H1 (cell line): Measurements from ENCODE around the gene NELL2. TPM values are rescaled to one million over a fixed set of nuclear protein-coding genes. Genes with fewer than 3 reads are reported as not detected.

Source experiments
- CTCF ChIA-PET: fragments of 300-600 bp; sonication (Branson Sonifier 250); formaldehyde crosslinking; loops from one replicate; lab custom pipeline; 2021; ENCODE audit not compliant: partially characterized antibody; lab: Charles Lee
- POLR2A ChIA-PET: fragments of 300-600 bp; sonication (Branson Sonifier 250); formaldehyde crosslinking; loops from one replicate; lab custom pipeline; 2021; ENCODE audit warnings: inconsistent platforms; ENCODE audit not compliant: partially characterized antibody; lab: Charles Lee
- DNase-seq, 2 experiments: peaks; one replicate each; pipeline versions ENCODE4 v3.0.0 to v3.0.0-alpha.2; 2010 to 2022; ENCODE audit warnings: low spot score in 2 of 2, low read depth in 1 of 2, mixed read lengths in 1 of 2
- FAIRE-seq: peaks from 2 replicates; lab custom pipeline; 2011; peaks lifted over from hg19 to GRCh38; lab: Jason Lieb, UNC
- H2AFZ ChIP-seq: 2 replicates; pipeline ENCODE4 v1.8.1; 2012; ENCODE audit warnings: low read length, inconsistent platforms
- H2AK5ac ChIP-seq: 2 replicates; pipeline ENCODE4 v1.6.1; 2013; ENCODE audit warnings: low read depth, low read length
- H2BK120ac ChIP-seq: replicated peaks from 2 replicates; pipeline ENCODE3; 2013; ENCODE audit warnings: low read depth, low read length, inconsistent platforms
- H2BK12ac ChIP-seq: 2 replicates; pipeline ENCODE4 v1.6.1; 2013; ENCODE audit warnings: low read depth, low read length
- H2BK15ac ChIP-seq: 2 replicates; pipeline ENCODE4 v1.6.1; 2013; ENCODE audit warnings: low read length
- H2BK20ac ChIP-seq: 2 replicates; pipeline ENCODE4 v1.6.1; 2013; ENCODE audit warnings: low read length
- H2BK5ac ChIP-seq: 2 replicates; pipeline ENCODE4 v1.6.1; 2013; ENCODE audit warnings: low read depth, low read length
- H3K14ac ChIP-seq: 2 replicates; pipeline ENCODE4 v1.6.1; 2013; ENCODE audit warnings: inconsistent platforms; ENCODE audit not compliant: insufficient read length
- H3K18ac ChIP-seq: 2 replicates; pipeline ENCODE4 v1.6.1; 2013; ENCODE audit warnings: low read length; ENCODE audit errors: extremely low read depth
- H3K23ac ChIP-seq: 2 replicates; pipeline ENCODE4 v1.6.1; 2013; ENCODE audit warnings: inconsistent platforms; ENCODE audit not compliant: insufficient read length
- H3K23me2 ChIP-seq: 2 replicates; pipeline ENCODE4 v1.6.1; 2013; ENCODE audit warnings: low read depth, low read length
- H3K27ac ChIP-seq: 2 replicates; pipeline ENCODE4 v1.6.1; 2011; ENCODE audit warnings: low read depth, low read length, inconsistent platforms
- H3K27me3 ChIP-seq, 4 experiments: replicated peaks in 1 of 4; 1 replicate in 1 of 4; 2 replicates in 3 of 4; pipeline versions ENCODE4 v1.6.1 to v1.8.1; 2011 to 2013; ENCODE audit warnings: low read length in 3 of 4, mild to moderate bottlenecking in 3 of 4, inconsistent platforms in 2 of 4, mixed read lengths in 2 of 4, moderate library complexity in 1 of 4; ENCODE audit not compliant: control insufficient read depth in 3 of 4, insufficient read depth in 3 of 4; ENCODE audit errors: extremely low read depth in 1 of 4
- H3K36me3 ChIP-seq, 4 experiments: 2 replicates each; pipeline versions ENCODE4 v1.6.1 to v1.8.1; 2011 to 2013; ENCODE audit warnings: mild to moderate bottlenecking in 4 of 4, low read length in 3 of 4, moderate library complexity in 2 of 4, control low read depth in 1 of 4, inconsistent platforms in 1 of 4; ENCODE audit not compliant: insufficient read depth in 4 of 4, control insufficient read depth in 2 of 4
- H3K4ac ChIP-seq: replicated peaks from 2 replicates; pipeline ENCODE3; 2013; ENCODE audit warnings: low read length, low read depth, mixed read lengths, inconsistent platforms; ENCODE audit not compliant: insufficient read length
- H3K4me1 ChIP-seq, 4 experiments: replicated peaks in 1 of 4; 1 replicate in 1 of 4; 2 replicates in 3 of 4; pipeline versions ENCODE4 v1.6.1 to v1.8.1; 2011 to 2013; ENCODE audit warnings: low read length in 3 of 4, inconsistent platforms in 2 of 4, mixed read lengths in 1 of 4; ENCODE audit not compliant: insufficient read depth in 4 of 4, control insufficient read depth in 3 of 4
- H3K4me2 ChIP-seq, 2 experiments: 2 replicates each; pipeline versions ENCODE4 v1.6.1 to v1.8.1; 2011 to 2013; ENCODE audit warnings: low read depth in 2 of 2, low read length in 2 of 2, control low read depth in 1 of 2, inconsistent platforms in 1 of 2, mild to moderate bottlenecking in 1 of 2; ENCODE audit not compliant: insufficient read depth in 1 of 2
- H3K4me3 ChIP-seq, 4 experiments: fragments of 200-600, 300-600 bp in 1 of 4; sonication (generic), shearing (Covaris generic), sonication (Bioruptor Twin) in 1 of 4; 2 replicates each; pipeline versions ENCODE4 v1.5.1 to v1.8.1; 2011 to 2016; ENCODE audit warnings: low read length in 4 of 4, low read depth in 3 of 4, control low read depth in 2 of 4, inconsistent platforms in 2 of 4, mild to moderate bottlenecking in 2 of 4, mixed read lengths in 1 of 4, moderate library complexity in 1 of 4; ENCODE audit not compliant: insufficient read depth in 2 of 4; ENCODE audit errors: extremely low read depth in 1 of 4
- H3K56ac ChIP-seq: replicated peaks from 2 replicates; pipeline ENCODE3; 2013; ENCODE audit warnings: low read depth, mild to moderate bottlenecking, mixed read lengths, low read length, inconsistent platforms; ENCODE audit not compliant: insufficient read length
- H3K79me1 ChIP-seq: 2 replicates; pipeline ENCODE4 v1.6.1; 2013; ENCODE audit warnings: low read depth, low read length, control low read depth
- H3K79me2 ChIP-seq, 2 experiments: 2 replicates each; pipeline versions ENCODE4 v1.6.1 to v1.8.1; 2012 to 2013; ENCODE audit warnings: low read length in 2 of 2, mild to moderate bottlenecking in 2 of 2, inconsistent platforms in 1 of 2; ENCODE audit not compliant: insufficient read depth in 2 of 2, control insufficient read depth in 1 of 2
- H3K9ac ChIP-seq, 4 experiments: replicated peaks in 1 of 4; 1 replicate in 1 of 4; 2 replicates in 3 of 4; pipeline versions ENCODE4 v1.6.1 to v1.8.1; 2011 to 2013; ENCODE audit warnings: low read depth in 3 of 4, low read length in 3 of 4, control low read depth in 2 of 4, mild to moderate bottlenecking in 2 of 4, moderate library complexity in 2 of 4, inconsistent platforms in 1 of 4; ENCODE audit errors: extremely low read depth in 1 of 4
- H3K9me3 ChIP-seq, 2 experiments: 2 replicates each; pipeline versions ENCODE4 v1.6.1 to v1.8.1; 2012 to 2013; ENCODE audit warnings: mild to moderate bottlenecking in 2 of 2, moderate library complexity in 2 of 2, control low read depth in 1 of 2, inconsistent platforms in 1 of 2, low read depth in 1 of 2, low read length in 1 of 2, mixed read lengths in 1 of 2; ENCODE audit not compliant: insufficient read depth in 2 of 2
- H4K20me1 ChIP-seq, 2 experiments: replicated peaks in 1 of 2; 2 replicates each; pipeline versions ENCODE3 to v1.8.1; 2011 to 2013; ENCODE audit warnings: inconsistent platforms in 2 of 2, low read length in 2 of 2, mild to moderate bottlenecking in 1 of 2; ENCODE audit not compliant: insufficient read depth in 2 of 2, control insufficient read depth in 1 of 2
- H4K5ac ChIP-seq: 2 replicates; pipeline ENCODE4 v1.6.1; 2013; ENCODE audit warnings: low read length, low read depth, mixed read lengths, inconsistent platforms; ENCODE audit not compliant: insufficient read length
- H4K8ac ChIP-seq: 2 replicates; pipeline ENCODE4 v1.8.0; 2013; ENCODE audit warnings: mild to moderate bottlenecking, moderate library complexity, low read length, inconsistent platforms; ENCODE audit not compliant: insufficient read depth; ENCODE audit errors: extremely low read depth
- H4K91ac ChIP-seq: replicated peaks from 2 replicates; pipeline ENCODE3; 2013; ENCODE audit warnings: low read length, mixed read lengths, inconsistent platforms; ENCODE audit not compliant: insufficient read length
- HDAC2 ChIP-seq, 2 experiments: fragments of 300-600 bp in 1 of 2; sonication (generic) in 1 of 2; IDR thresholded peaks; 2 replicates each; pipeline ENCODE4 v1.6.1; 2011 to 2012; ENCODE audit warnings: low read depth in 2 of 2, low read length in 2 of 2, mild to moderate bottlenecking in 2 of 2, moderate library complexity in 2 of 2, borderline replicate concordance in 1 of 2, inconsistent platforms in 1 of 2
- polyA plus RNA-seq, 7 experiments: library from polyadenylated mRNA; depleted of rRNA in 3 of 7; stranded (reverse) in 5 of 7; unstranded in 2 of 7; fragments of >200 nt in 5 of 7; fragments of 200-250 nt in 2 of 7; gene quantifications; 1 replicate in 5 of 7; 2 replicates in 1 of 7; 4 replicates in 1 of 7; pipeline versions ENCODE4 v1.2.1 to v1.2.3, GENCODE V29; 2011 to 2013; ENCODE audit warnings: missing spikeins in 2 of 7, mixed read lengths in 2 of 7
- total RNA-seq: library from RNA; stranded (reverse); fragmentation: NEBNext Ultra II Directional; extraction: Animal tissue kit (Norgen Biotek cat#: 25700); gene quantifications from 2 replicates; pipeline ENCODE4 v1.2.1, GENCODE V29; 2021
- TF ChIP-seq, protein P1 (sequence below): IDR thresholded peaks from 2 replicates; pipeline ENCODE4 v1.6.1; 2012; ENCODE audit warnings: low read length, inconsistent platforms
- TF ChIP-seq, protein P2 (sequence below): IDR thresholded peaks from 2 replicates; pipeline ENCODE4 v1.6.1; 2011; ENCODE audit warnings: low read depth, mild to moderate bottlenecking, low read length; ENCODE audit not compliant: insufficient read depth

NELL2 gene
- total and polyA plus RNA-seq, 2 of the 8 experiments (the other 6 are each of a cell fraction or from before 2014, with no cell fraction given) = 54.2 to 56.8 TPM

DNA sequence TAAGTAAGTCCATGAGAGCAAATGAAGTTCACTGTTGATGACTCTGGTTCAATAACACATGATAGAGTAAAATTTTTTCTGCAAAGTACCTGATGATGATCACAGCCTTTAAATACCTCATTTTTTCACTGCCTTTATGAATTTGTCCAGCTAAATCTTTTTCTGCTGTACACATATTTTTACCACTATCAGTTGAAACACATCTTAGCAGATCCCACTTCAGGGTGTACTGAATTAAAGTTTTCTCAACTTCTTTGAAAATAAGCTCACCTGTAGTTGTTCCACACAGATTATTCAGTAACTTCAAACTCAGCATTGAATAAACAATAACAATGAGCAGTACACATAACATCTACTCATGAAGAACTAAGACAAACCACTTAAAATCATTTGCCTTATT lies 385.9 kb downstream of the NELL2 start:
- H3K4ac ChIP-seq = no peak overlapping the region
- no peak overlapping the region for H4K91ac ChIP-seq
- no peak overlapping the region for H4K8ac ChIP-seq
- no peak overlapping the region for H4K5ac ChIP-seq
- H2BK120ac ChIP-seq = no peak overlapping the region
- no peaks in the 10 kb centered on the region for H4K20me1 ChIP-seq
- CTCF ChIA-PET = interaction anchor here (0.8 to 3.1 kb wide), 3 partner anchors 8 to 16 kb away, joined by 4 to 11 read pairs (median 4); no protein-coding TSS in a partner anchor
- no peak overlapping the region for H2BK12ac ChIP-seq
- no peaks in the 10 kb centered on the region for H3K23me2 ChIP-seq
- no peak overlapping the region for H2BK15ac ChIP-seq
- H3K4me2 ChIP-seq = no peak overlapping the region
- H3K9ac ChIP-seq = no peak overlapping the region
- no peak overlapping the region for H2BK5ac ChIP-seq
- no peak for FAIRE-seq
- H3K79me1 ChIP-seq = no peaks in the 10 kb centered on the region
- no peak overlapping the region for H3K56ac ChIP-seq
- peaks cover 4 to 7% of the 10 kb centered on the region in 2 experiments; a peak in 3 of 4 replicates for H3K9me3 ChIP-seq
- H2BK20ac ChIP-seq = no peak overlapping the region
- no peak overlapping the region for H3K27ac ChIP-seq
- H2AFZ ChIP-seq = no peak overlapping the region
- no peak overlapping the region for H3K14ac ChIP-seq
- H3K23ac ChIP-seq = no peak overlapping the region
- H3K4me3 ChIP-seq = no peak overlapping the region
- H3K4me1 ChIP-seq = no peaks in the 10 kb centered on the region
- no peak overlapping the region for H2AK5ac ChIP-seq
- DNase-seq = no peak
- H3K79me2 ChIP-seq = no peaks in the 10 kb centered on the region
- POLR2A ChIA-PET = no interaction called here
- no peak overlapping the region for H3K18ac ChIP-seq
- H3K27me3 ChIP-seq = no peaks in the 10 kb centered on the region
- H3K36me3 ChIP-seq = no peaks in the 10 kb centered on the region
- no peak for TF ChIP-seq HDAC2 (IDR thresholded peaks at IDR 0.05; ENCODE audit: borderline replicate concordance in 1 of 2, low read depth in 2 of 2, low read length in 2 of 2)
- TF ChIP-seq, protein P1, sequence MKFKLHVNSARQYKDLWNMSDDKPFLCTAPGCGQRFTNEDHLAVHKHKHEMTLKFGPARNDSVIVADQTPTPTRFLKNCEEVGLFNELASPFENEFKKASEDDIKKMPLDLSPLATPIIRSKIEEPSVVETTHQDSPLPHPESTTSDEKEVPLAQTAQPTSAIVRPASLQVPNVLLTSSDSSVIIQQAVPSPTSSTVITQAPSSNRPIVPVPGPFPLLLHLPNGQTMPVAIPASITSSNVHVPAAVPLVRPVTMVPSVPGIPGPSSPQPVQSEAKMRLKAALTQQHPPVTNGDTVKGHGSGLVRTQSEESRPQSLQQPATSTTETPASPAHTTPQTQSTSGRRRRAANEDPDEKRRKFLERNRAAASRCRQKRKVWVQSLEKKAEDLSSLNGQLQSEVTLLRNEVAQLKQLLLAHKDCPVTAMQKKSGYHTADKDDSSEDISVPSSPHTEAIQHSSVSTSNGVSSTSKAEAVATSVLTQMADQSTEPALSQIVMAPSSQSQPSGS = no peak
- TF ChIP-seq, protein P2, sequence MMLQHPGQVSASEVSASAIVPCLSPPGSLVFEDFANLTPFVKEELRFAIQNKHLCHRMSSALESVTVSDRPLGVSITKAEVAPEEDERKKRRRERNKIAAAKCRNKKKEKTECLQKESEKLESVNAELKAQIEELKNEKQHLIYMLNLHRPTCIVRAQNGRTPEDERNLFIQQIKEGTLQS = no peak
